Right cardiac atrium (tissue), 5 donors: ENCODE results near the gene OCA2. TPM values are rescaled to one million over a fixed set of nuclear protein-coding genes. Genes with fewer than 3 reads are reported as not detected.
"Not testable (repeated sequence)": the region's sequence is repeated elsewhere in the genome, so short reads cannot be mapped to it uniquely, and the experiment has no call there.

Source experiments
- ATAC-seq, 2 donors: fragments of 200-7000 bp; cut with Tn5 transposase; one replicate each; pipeline versions ENCODE4 v1.8.0 to v1.9.1; 2020; ENCODE audit warnings: moderate library complexity in 2 of 2, mild to moderate bottlenecking in 1 of 2
- DNase-seq, 3 donors: peaks; one replicate each; pipeline ENCODE4 v3.0.0-alpha.2; 2020
- H3K27ac ChIP-seq: one replicate; pipeline ENCODE4 v1.5.1; 2013; ENCODE audit warnings: mild to moderate bottlenecking, low read length, control low read depth, moderate library complexity
- H3K27me3 ChIP-seq: one replicate; pipeline ENCODE4 v1.6.1; 2013; ENCODE audit not compliant: control insufficient read depth, insufficient read depth
- H3K4me1 ChIP-seq: one replicate; pipeline ENCODE4 v1.6.1; 2013; ENCODE audit warnings: low read length; ENCODE audit not compliant: control insufficient read depth, insufficient read depth
- H3K4me3 ChIP-seq: one replicate; pipeline ENCODE4 v1.5.1; 2013; ENCODE audit warnings: low read length, control low read depth
- H3K9me3 ChIP-seq: one replicate; pipeline ENCODE4 v1.6.1; 2013; ENCODE audit warnings: low read length; ENCODE audit not compliant: control insufficient read depth
- WGBS: extraction: QIAGEN DNeasy Blood & Tissue Kit; methylation state at CpG from one replicate; pipeline ENCODE4 v1.1.7; 2013; 5-methylcytosine and 5-hydroxymethylcytosine counted together
- intact Hi-C, 4 donors: fragments of 100-400 bp; cut with DNase I; formaldehyde crosslinking; loops; one replicate each; pipeline versions ENCODE4 v1.11.0 to v1.14.0; 2022 to 2023
- polyA plus RNA-seq: library from polyadenylated mRNA; stranded (reverse); fragments of 200-250 nt; gene quantifications from one replicate; pipeline ENCODE4 v1.2.3, GENCODE V29; 2013
- total RNA-seq, 4 donors: library from RNA; stranded (reverse); fragmentation: NEBNext Ultra II Directional; extraction: Animal tissue kit (Norgen Biotek cat#: 25700); gene quantifications; one replicate each; pipeline ENCODE4 v1.2.1, GENCODE V29; 2021
- donor health status: healthy with polysubstance abuse.
- donor health status: DM: no; HTN: yes; CAD: no.
- donor health status: DM: no; HTN: no; CAD: no.
- donor health status: DM: no; HTN: yes; CAD: no; lungs with severe emphysema.
- donor health status: DM: yes; HTN: yes; CAD: no.

OCA2 gene
- total and polyA plus RNA-seq, 5 donors = 0.29 to 1.2 (median 0.50) TPM

GRCh38 chr15:28130651-28131050, 31.5 kb upstream of the OCA2 start:
- no peak for DNase-seq
- H3K27me3 ChIP-seq = no peaks in the 10 kb centered on the region
- H3K9me3 ChIP-seq = no peaks in the 10 kb centered on the region
- H3K4me1 ChIP-seq = peaks cover 3% of the 10 kb centered on the region
- ATAC-seq = no peak
- H3K4me3 ChIP-seq = no peak overlapping the region
- WGBS = 98% methylated on average over 7 of the region's 7 CpGs
- intact Hi-C loops = no loop called here
- H3K27ac ChIP-seq = no peak overlapping the region

GRCh38 chr15:28129231-28129848, 30.2 kb upstream of the OCA2 start:
- peaks cover 3% of the 10 kb centered on the region for H3K4me1 ChIP-seq
- no peaks in the 10 kb centered on the region for H3K27me3 ChIP-seq
- no peak overlapping the region for H3K27ac ChIP-seq
- no peak overlapping the region for H3K4me3 ChIP-seq
- WGBS = 89% methylated on average over 9 of the region's 9 CpGs
- DNase-seq (no peak), ATAC-seq (peak in 1 of 2 donors; percentile 34)
- intact Hi-C loops = loop anchor here in 1 of 4 donors (10.0 kb wide), 1 partner anchor 105 kb away; no protein-coding TSS in a partner anchor
- no peaks in the 10 kb centered on the region for H3K9me3 ChIP-seq

GRCh38 chr15:28128031-28128430, 28.9 kb upstream of the OCA2 start:
- H3K27ac ChIP-seq = no peak overlapping the region
- H3K4me3 ChIP-seq = no peak overlapping the region
- WGBS = 69% methylated on average over 11 of the region's 11 CpGs
- ATAC-seq (peak; percentile 76 to 80), DNase-seq (peak; percentile 68 to 86 (median 82))
- H3K9me3 ChIP-seq = no peaks in the 10 kb centered on the region
- intact Hi-C loops = loop anchor here in 1 of 4 donors (10.0 kb wide), 1 partner anchor 103 kb away; no protein-coding TSS in a partner anchor
- peaks cover 3% of the 10 kb centered on the region for H3K4me1 ChIP-seq
- no peaks in the 10 kb centered on the region for H3K27me3 ChIP-seq

- H3K27ac ChIP-seq = no peak overlapping the region
- intact Hi-C loops = loop anchor here in 1 of 4 donors (10.0 kb wide), 1 partner anchor 102 kb away; no protein-coding TSS in a partner anchor
Observed at GRCh38 chr15:28127036-28127435, 27.9 kb upstream of the OCA2 start.

GRCh38 chr15:28125673-28126651, 26.8 kb upstream of the OCA2 start:
- H3K27me3 ChIP-seq = no peaks in the 10 kb centered on the region

More at GRCh38 chr15:28127036-28127435, 27.9 kb upstream of the OCA2 start:
- H3K4me3 ChIP-seq = no peak overlapping the region
- DNase-seq (no peak), ATAC-seq (no peak)
- peaks cover 3% of the 10 kb centered on the region for H3K4me1 ChIP-seq
- no peaks in the 10 kb centered on the region for H3K9me3 ChIP-seq
- no peaks in the 10 kb centered on the region for H3K27me3 ChIP-seq
- 70% methylated on average over 11 of the region's 11 CpGs for WGBS

GRCh38 chr15:28124841-28125240, 25.7 kb upstream of the OCA2 start:
- no peak overlapping the region for H3K4me3 ChIP-seq
- DNase-seq (no peak), ATAC-seq (no peak)
- H3K27me3 ChIP-seq = no peaks in the 10 kb centered on the region
- no peaks in the 10 kb centered on the region for H3K9me3 ChIP-seq
- intact Hi-C loops = loop anchor here in 1 of 4 donors (10.0 kb wide), 1 partner anchor 100 kb away; no protein-coding TSS in a partner anchor
- WGBS = 93% methylated on average over 10 of the region's 10 CpGs
- H3K27ac ChIP-seq = no peak overlapping the region
- peaks cover 3% of the 10 kb centered on the region for H3K4me1 ChIP-seq

More at GRCh38 chr15:28125673-28126651, 26.8 kb upstream of the OCA2 start:
- Histone ChIP-seq H3K9me3 (no peaks in the 10 kb centered on the region), H3K27ac (no peak overlapping the region), H3K4me3 (no peak overlapping the region), H3K4me1 (peaks cover 3% of the 10 kb centered on the region)
- WGBS = 66% methylated on average over 17 of the region's 17 CpGs
- DNase-seq = no peak
- ATAC-seq = no peak
- intact Hi-C loops = loop anchor here in 1 of 4 donors (10.0 kb wide), 1 partner anchor 101 kb away; no protein-coding TSS in a partner anchor

GRCh38 chr15:28123408-28124023, 24.4 kb upstream of the OCA2 start:
- DNase-seq (peak in 2 of 3 donors; percentile 50 to 85), ATAC-seq (peak; percentile 55 to 63)
- Histone ChIP-seq H3K27ac (no peak overlapping the region), H3K9me3 (no peaks in the 10 kb centered on the region), H3K27me3 (no peaks in the 10 kb centered on the region), H3K4me1 (peaks cover 3% of the 10 kb centered on the region), H3K4me3 (no peak overlapping the region)
- WGBS = 24% methylated on average over 6 of the region's 6 CpGs
- intact Hi-C loops = loop anchor here in 2 of 4 donors (2.0 to 10.0 kb wide), 2 partner anchors 37 to 99 kb away; no protein-coding TSS in a partner anchor

- 87% methylated on average over 28 of the region's 28 CpGs for WGBS
- Histone ChIP-seq H3K9me3 (no peaks in the 10 kb centered on the region), H3K4me1 (peaks cover 3% of the 10 kb centered on the region), H3K4me3 (no peak overlapping the region), H3K27ac (no peak overlapping the region), H3K27me3 (no peaks in the 10 kb centered on the region)
- ATAC-seq (no peak), DNase-seq (no peak)
- intact Hi-C loops = loop anchor here in 2 of 4 donors (2.0 to 10.0 kb wide), 2 partner anchors 35 to 97 kb away; no protein-coding TSS in a partner anchor
Observed at GRCh38 chr15:28122038-28122949, 23.2 kb upstream of the OCA2 start.

GRCh38 chr15:28121577-28121976, 22.5 kb upstream of the OCA2 start:
- H3K4me3 ChIP-seq, H3K27ac ChIP-seq, H3K4me1 ChIP-seq, ATAC-seq, H3K27me3 ChIP-seq, H3K9me3 ChIP-seq, DNase-seq: not testable (repeated sequence)
- WGBS = 96% methylated on average over 12 of the region's 16 CpGs
- intact Hi-C loops = loop anchor here in 1 of 4 donors (10.0 kb wide), 1 partner anchor 97 kb away; no protein-coding TSS in a partner anchor

GRCh38 chr15:28120359-28120640, 21.2 kb upstream of the OCA2 start:
- no peak for ATAC-seq
- intact Hi-C loops = loop anchor here in 1 of 4 donors (10.0 kb wide), 1 partner anchor 95 kb away; no protein-coding TSS in a partner anchor

More at GRCh38 chr15:28120359-28120640, 21.2 kb upstream of the OCA2 start:
- H3K4me1 ChIP-seq = no peaks in the 10 kb centered on the region
- no peaks in the 10 kb centered on the region for H3K27me3 ChIP-seq
- no peak overlapping the region for H3K4me3 ChIP-seq
- no peaks in the 10 kb centered on the region for H3K9me3 ChIP-seq
- no peak for DNase-seq
- WGBS = 88% methylated on average over 4 of the region's 4 CpGs
- H3K27ac ChIP-seq = no peak overlapping the region
